22Rv1 (cell line): ENCODE data around the gene PAPPA.

Experiments
- ZFX ChIP-seq: fragments of 450-650 bp; IDR thresholded peaks from 2 replicates; pipeline ENCODE4 v1.6.1; 2017; ENCODE audit warnings: antibody characterized with exemption, borderline replicate concordance
- TF ChIP-seq, protein P1 (sequence below): fragments of 450-650 bp; IDR thresholded peaks from 2 replicates; pipeline ENCODE4 v1.5.1; 2017; ENCODE audit warnings: mild to moderate bottlenecking

DNA sequence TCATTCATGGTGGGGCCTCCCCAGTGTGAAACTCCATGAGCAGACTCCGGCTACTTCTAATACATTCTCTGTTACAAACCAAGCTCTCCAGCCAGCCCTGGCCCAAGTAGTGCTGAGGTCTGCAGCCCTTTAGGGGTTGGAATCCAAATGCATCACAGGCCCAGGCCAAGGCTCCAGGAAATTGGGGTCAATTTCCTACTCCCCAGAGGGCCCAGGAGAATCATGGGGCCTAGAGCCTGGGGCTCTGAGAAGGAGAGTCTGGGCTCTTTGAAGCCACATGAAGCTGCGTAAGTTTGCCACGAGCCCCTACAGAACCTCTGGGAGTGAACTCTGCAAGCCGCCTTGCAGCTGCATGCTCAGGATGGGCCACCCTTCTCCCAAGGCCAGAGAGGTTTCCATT, 206.4 kb downstream of the PAPPA start:
- TF ChIP-seq, protein P1, sequence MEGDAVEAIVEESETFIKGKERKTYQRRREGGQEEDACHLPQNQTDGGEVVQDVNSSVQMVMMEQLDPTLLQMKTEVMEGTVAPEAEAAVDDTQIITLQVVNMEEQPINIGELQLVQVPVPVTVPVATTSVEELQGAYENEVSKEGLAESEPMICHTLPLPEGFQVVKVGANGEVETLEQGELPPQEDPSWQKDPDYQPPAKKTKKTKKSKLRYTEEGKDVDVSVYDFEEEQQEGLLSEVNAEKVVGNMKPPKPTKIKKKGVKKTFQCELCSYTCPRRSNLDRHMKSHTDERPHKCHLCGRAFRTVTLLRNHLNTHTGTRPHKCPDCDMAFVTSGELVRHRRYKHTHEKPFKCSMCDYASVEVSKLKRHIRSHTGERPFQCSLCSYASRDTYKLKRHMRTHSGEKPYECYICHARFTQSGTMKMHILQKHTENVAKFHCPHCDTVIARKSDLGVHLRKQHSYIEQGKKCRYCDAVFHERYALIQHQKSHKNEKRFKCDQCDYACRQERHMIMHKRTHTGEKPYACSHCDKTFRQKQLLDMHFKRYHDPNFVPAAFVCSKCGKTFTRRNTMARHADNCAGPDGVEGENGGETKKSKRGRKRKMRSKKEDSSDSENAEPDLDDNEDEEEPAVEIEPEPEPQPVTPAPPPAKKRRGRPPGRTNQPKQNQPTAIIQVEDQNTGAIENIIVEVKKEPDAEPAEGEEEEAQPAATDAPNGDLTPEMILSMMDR: no peak
- TF ChIP-seq ZFX: no peak
